ENCODE measurements around the gene OR5A2.
"Not testable (repeated sequence)": the region's sequence is repeated elsewhere in the genome, so short reads cannot be mapped to it uniquely, and the experiment has no call there.

The OR5A2 gene, protein sequence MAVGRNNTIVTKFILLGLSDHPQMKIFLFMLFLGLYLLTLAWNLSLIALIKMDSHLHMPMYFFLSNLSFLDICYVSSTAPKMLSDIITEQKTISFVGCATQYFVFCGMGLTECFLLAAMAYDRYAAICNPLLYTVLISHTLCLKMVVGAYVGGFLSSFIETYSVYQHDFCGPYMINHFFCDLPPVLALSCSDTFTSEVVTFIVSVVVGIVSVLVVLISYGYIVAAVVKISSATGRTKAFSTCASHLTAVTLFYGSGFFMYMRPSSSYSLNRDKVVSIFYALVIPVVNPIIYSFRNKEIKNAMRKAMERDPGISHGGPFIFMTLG

GRCh38 chr11:59426361-59427067 is at the start of gene OR5A2:
TSS of gene OR5A2 (minus strand) at chr11:59426413. CDS start at chr11:59422953, 3,460 bp downstream.
- DNase-seq (ENCODE audit: low read depth in 3 of 3) = no peak

- no peak for DNase-seq (ENCODE audit: low read depth in 3 of 3)
Measured at GRCh38 chr11:59475176-59475575, 49.0 kb upstream of the OR5A2 start.

GRCh38 chr11:59473015-59473414 is 46.8 kb upstream of the OR5A2 start, which contains the start of gene OR4D10:
TSS of gene OR4D10 (plus strand) at chr11:59473315. CDS start at chr11:59477430, 4,115 bp downstream.
- no peak for DNase-seq (ENCODE audit: low read depth in 3 of 3)

- no peak for DNase-seq (ENCODE audit: low read depth in 3 of 3)
Measured at GRCh38 chr11:59463190-59463641, 37.0 kb upstream of the OR5A2 start.

DNA sequence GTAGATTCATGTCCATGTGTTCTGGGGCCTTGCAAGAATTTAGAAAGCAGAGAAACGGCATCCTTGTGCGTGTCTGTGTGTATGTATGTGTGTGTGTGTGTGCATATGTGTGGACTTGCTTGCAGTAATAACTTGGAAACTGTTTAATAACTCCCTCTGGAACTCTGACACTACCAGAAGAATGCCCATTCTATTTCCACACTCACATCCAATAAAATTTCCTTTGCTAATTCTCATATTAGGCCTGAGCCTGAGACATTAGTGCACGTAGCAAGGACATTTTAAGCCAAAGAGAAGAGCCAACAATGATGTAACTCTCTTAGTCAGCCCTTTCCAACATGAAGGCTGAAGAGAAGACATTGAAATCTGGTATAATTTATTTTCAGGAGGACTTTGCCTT is 33.7 kb upstream of the OR5A2 start:
- no peak for DNase-seq (ENCODE audit: low read depth in 3 of 3)

DNA sequence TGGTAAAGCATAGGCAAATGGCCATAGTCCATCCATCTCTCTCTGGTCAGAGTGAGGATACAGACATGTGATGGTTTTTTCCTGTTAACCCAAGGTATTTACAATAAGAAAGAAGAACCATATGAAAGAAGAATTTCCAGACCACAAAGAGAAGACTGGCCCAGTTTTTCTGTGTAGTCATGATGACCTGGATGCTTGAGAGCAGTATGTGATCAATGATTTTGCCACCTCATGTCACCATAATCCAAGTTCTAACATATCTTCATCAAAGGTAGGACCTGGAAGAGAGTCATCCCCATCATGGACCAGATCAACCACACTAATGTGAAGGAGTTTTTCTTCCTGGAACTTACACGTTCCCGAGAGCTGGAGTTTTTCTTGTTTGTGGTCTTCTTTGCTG is 30.4 kb upstream of the OR5A2 start, which contains the start of gene OR4D6:
OR4D6 (plus strand) TSS at position 301 of the 400 bp plus-strand sequence; CDS start at position 301, 0 bp downstream.
- no peak for DNase-seq (ENCODE audit: low read depth in 3 of 3)

GRCh38 chr11:59448484-59448883 is 22.3 kb upstream of the OR5A2 start:
- no peak for DNase-seq (ENCODE audit: low read depth in 3 of 3)

GRCh38 chr11:59445624-59446023 is 19.4 kb upstream of the OR5A2 start:
- DNase-seq (ENCODE audit: low read depth in 3 of 3) = not testable (repeated sequence)

- no peak for DNase-seq (ENCODE audit: low read depth in 3 of 3)
Measured at GRCh38 chr11:59437770-59438169, 11.6 kb upstream of the OR5A2 start.

- DNase-seq (ENCODE audit: low read depth in 3 of 3) = no peak
Measured at GRCh38 chr11:59436169-59436568, 10.0 kb upstream of the OR5A2 start, which contains the start of gene OR5A1. TSS of gene OR5A1 (plus strand) at chr11:59436469. CDS start at chr11:59443169, 6,700 bp downstream.

- peak in 2 of 3 donors; percentile 11 to 44 for DNase-seq (ENCODE audit: low read depth in 3 of 3)
Measured at GRCh38 chr11:59429924-59430516, 3.8 kb upstream of the OR5A2 start.

DNA sequence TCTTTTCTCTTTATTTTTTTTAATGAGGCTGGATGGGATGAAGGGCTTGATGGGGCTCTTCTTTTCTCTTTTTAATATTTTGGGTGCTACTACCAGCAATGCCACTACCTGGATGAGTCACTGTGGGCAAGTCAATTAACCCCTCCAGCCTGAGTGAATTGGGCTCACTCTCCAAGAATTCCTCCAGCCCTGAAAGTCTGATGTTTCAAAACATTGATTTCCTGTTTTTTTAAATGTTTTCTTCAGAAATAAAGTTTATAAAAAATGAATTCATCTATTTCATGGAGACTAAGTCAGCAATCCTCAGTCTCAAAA is 812 bp upstream of the OR5A2 start:
- no peak for DNase-seq (ENCODE audit: low read depth in 3 of 3)

DNA sequence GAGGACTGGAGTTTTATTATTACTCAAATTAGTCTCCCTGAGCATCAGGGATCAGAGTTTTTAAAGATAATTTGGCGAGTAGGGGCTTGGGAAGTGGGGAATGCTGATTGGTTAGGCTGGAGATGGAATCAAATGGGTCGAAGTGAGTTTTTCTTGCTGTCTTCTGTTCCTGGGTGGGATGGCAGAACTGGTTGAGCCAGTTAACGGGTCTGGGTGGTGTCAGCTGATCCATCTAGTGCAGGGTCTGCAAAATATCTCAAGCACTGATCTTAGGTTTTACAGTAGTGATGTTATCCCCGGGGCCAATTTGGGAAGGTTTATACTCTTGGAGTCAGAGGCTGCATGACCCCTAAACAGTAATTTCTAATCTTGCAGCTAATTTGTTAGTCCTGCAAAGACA is 1.1 kb downstream of the OR5A2 start:
- DNase-seq (ENCODE audit: low read depth in 3 of 3) = no peak

- no peak for DNase-seq (ENCODE audit: low read depth in 3 of 3)
Measured at GRCh38 chr11:59423835-59424234, 2.4 kb downstream of the OR5A2 start.

GRCh38 chr11:59418156-59418555 is 8.1 kb downstream of the OR5A2 start:
- no peak for DNase-seq (ENCODE audit: low read depth in 3 of 3)

DNA sequence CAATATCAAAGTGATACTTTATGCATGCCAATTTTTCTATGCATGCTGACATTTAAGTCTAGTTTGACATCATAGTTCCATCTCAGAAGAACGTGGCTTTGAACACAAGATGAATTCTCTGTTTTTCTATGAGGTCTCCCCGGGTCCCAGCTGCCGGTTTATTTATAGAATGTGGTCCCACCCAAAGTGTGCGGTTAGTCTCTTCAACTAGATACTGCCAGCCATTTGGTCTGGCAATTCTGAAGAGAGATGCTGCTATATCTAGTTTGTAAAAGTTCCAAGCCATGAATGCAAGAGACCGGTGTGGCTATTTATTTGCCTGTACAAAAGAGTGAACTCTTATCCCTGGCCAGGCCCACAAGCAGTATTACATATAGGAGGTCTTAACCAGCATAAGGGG is 9.2 kb downstream of the OR5A2 start:
- no peak for DNase-seq (ENCODE audit: low read depth in 3 of 3)

DNA sequence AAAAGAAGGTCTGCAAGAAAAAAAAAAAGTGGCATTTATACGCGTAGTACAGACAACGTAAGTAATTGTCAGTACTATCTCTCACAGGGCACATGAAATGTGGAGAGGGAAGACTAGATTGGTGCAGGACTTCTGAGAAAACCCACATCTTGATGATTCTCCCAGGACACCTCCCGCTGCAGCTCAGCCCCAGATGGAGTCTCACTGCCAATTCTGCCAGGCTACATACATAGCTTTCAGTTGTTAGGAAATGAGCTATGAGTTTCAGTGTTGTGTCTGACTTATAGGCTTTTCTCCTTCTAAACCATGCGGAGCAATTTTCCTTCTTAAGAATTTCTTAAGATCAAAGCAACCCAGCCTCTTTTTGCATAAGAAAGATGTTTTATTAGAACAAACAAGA is 9.6 kb downstream of the OR5A2 start:
- no peak for DNase-seq (ENCODE audit: low read depth in 3 of 3)

DNA sequence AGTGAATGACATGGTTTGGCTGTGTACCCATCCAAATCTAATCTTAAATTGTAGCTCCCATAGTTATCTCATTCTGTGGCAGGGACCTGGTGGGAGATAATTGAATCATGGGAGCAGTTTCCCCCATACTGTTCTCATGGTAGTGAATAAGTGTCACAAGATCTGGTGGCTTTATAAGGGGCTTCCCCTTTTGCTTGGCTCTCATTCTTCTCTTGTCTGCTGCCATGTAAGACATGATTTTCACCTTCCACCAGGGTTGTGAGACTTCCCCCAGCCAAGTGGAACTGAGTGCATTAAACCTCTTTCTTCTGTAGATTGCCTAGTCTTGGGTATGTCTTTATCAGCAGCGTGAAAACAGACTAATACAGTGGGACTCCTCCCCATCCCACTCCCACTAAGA is 11.1 kb downstream of the OR5A2 start:
- no peak for DNase-seq (ENCODE audit: low read depth in 3 of 3)

GRCh38 chr11:59413646-59414045 is 12.6 kb downstream of the OR5A2 start:
- no peak for DNase-seq (ENCODE audit: low read depth in 3 of 3)

DNA sequence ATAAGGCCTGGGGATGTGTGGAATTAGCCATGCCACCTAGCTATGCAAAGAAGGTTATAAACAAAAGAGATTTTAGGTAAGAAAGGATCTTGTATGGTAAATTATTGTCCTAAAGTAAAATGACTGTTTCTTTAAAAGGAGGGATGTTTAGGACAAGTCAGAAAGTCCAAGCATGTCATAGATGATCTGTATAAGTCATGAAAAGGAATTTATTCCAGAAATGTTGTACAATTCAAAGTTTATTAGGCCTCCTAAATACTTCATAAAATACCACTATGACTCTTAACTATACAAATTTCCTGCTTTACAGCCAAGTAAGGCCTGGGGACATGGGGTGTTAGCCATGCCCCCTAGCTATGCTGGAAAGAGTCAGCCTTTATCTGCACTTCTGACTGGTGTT is 22.7 kb downstream of the OR5A2 start:
- DNase-seq (ENCODE audit: low read depth in 3 of 3) = no peak

DNA sequence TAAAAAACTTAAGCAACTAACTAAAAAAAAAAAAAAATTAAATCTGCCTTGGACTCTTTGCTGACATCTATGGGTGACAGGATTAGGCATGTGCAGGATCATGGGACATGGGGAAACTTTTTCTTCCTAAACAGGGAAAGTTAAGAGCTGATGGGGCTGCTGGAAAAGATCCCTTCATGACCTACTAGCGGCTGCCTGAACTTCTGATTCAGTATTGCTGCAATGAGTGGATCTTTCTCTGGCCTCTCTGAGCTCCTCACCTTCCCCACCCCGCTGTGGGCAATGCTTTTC is 25.0 kb downstream of the OR5A2 start:
- no peak for DNase-seq (ENCODE audit: low read depth in 3 of 3)

GRCh38 chr11:59400461-59401261 is 25.6 kb downstream of the OR5A2 start:
- DNase-seq (ENCODE audit: low read depth in 3 of 3) = no peak

Measured in stimulated activated CD4-positive, alpha-beta T cell treated with anti-CD3 and anti-CD28 coated beads, TNF-alpha, amount 100 ng/mL, for 48 hours (primary cell).